Measurements from ENCODE around the gene SLC37A3.
"Not testable (repeated sequence)": the region's sequence is repeated elsewhere in the genome, so short reads cannot be mapped to it uniquely, and the experiment has no call there.

The SLC37A3 gene

GRCh38 chr7:140345426-140345825, 52.9 kb downstream of the SLC37A3 start:
- no peak for DNase-seq

GRCh38 chr7:140342727-140343514, 55.4 kb downstream of the SLC37A3 start:
- DNase-seq, result peak; percentile 59

DNA sequence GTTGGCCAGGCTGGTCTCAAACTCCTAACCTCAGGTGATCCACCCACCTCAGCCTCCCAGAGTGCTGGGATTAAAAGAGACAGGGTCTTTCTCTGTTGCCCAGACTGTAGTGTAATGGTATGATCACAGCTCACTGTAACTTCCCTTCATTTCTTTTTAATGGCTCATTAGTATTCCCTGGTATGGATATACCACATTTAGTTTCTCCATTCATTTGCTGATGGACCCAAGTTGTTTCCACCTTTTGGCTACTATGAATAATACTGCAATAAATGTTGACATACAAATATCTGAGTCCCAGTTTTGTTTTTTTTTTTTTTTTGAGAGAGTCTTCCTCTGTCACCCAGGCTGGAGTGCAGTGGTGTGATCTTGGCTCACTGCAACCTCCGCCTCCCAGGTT, 59.4 kb downstream of the SLC37A3 start:
- not testable (repeated sequence) for DNase-seq

GRCh38 chr7:140334341-140335057, 63.8 kb downstream of the SLC37A3 start:
- DNase-seq, result peak; percentile 79

GRCh38 chr7:140333686-140334085, 64.6 kb downstream of the SLC37A3 start:
- no peak for DNase-seq

DNA sequence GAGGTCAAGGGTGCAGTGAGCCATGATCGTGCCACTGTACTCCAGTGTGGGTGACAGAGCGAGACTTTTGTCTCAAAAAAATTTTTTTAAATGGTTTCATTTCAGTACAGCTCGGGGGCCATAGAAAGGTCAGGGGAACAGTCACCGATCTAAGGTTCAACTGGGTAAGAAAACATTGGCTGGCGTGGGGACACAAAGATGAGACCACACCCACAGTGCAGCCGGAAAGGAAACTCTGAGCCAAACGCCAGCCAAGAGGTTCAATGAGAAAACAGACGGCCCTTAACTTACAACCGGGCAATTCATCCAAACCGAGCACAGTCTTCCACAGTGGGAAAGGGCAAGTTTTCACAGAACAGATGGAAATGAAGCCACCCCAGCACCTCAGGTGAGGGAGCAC, 65.1 kb downstream of the SLC37A3 start:
- no peak for DNase-seq

GRCh38 chr7:140330595-140330994, 67.7 kb downstream of the SLC37A3 start:
- no peak for DNase-seq

- DNase-seq, result peak; percentile 32
Observed at GRCh38 chr7:140330128-140330527, 68.2 kb downstream of the SLC37A3 start.

- no peak for DNase-seq
Observed at GRCh38 chr7:140327261-140327661, 71.1 kb downstream of the SLC37A3 start.

DNA sequence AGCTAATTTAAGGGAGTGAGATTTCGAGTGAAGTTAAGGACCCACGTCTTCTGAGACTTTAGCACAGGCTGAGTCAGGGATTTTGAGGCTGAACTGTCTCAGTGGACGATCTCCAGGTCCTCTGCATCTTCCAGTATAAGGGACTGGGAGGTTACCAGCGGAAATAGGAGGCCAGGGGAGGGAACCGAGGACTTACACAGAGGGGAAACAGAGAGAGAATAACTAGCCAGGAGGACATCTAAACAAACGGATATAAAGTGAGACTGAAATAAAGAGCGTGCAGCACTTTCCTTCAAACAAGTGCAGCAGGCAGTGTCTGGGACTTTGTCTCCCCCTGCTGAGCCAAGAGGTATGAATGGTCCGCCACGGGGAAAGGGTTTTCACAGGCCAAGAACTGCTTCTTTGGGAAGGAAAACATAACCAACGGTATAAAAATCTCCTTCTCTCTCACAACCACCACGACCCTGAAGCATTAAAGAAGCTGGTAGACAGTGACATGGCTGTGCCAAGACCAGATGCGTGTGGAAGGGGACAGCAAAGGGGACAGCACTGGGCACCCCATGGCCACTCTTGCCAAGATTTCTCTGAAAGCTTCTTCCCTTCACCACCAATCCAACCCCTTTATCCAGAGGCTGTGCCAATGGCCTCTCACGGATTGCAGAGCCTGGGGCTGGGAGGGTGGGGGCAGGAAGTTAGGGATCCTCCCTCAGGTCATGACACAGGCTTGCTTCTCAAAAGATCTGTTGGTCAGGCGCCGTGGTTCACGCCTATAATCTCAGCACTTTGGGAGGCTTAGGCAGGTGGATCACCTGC, 72.0 kb downstream of the SLC37A3 start:
- DNase-seq, result peak; percentile 60

GRCh38 chr7:140325600-140325999, 72.7 kb downstream of the SLC37A3 start:
- no peak for DNase-seq

- DNase-seq, result no peak
Observed at GRCh38 chr7:140324714-140325113, 73.6 kb downstream of the SLC37A3 start.

DNA sequence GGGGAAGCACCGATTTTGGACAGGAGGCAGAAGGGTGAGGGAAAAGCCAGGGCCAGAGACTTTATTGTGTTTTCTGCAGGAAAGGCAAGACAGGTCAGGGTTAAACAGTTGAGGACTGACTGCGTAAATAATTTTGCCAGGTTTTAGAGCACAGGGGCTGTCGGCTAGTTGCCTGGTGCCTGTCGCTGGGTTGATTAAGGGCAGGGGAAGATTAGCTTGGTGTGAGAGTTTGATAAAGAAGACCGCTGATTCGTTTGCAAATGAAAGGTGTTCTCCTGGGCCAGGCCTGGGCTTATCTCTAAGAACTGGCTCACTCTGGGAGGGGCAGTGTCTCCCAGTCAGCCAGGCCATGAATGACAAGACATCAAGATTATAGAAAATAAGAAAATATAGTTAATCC, 75.6 kb downstream of the SLC37A3 start:
- no peak for DNase-seq

DNA sequence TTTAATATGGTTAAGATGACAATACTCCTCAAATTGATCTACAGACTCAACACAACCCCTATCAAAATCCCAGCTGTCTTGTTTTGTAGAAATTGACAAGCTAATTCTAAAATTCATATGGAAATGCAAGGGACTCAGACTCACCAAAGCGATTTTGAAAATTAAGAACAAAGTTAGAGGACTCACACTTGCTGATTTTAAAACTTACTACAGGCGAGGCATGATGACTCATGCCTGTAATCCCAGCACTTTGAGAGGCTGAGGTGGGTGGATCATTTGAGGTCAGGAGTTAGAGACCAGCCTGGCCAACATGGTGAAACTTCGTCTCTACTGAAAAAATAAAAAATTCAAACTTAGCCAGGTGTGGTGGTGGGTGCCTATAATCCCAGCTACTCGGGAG, 78.3 kb downstream of the SLC37A3 start:
- not testable (repeated sequence) for DNase-seq

- no peak for DNase-seq
Observed at GRCh38 chr7:140317999-140318398, 80.3 kb downstream of the SLC37A3 start.

DNA sequence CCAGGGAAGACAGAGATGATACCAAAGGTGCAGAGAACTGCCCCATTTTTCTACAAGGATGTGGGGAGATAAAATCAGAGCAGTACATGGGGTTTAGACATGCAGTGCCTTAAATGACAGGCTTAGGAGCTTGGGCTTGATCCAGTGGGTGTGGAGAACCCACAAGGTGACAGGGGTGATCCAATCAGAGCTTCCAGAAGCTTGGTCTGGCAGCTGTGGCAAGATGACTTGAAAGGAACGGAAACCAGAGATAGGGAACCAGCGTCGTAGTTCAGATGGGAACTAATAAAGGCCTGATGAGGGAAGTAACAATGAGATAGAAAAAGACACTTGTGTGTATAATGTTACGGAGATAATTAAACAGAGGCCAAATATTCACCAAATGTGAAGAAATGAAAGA, 80.7 kb downstream of the SLC37A3 start:
- DNase-seq, result peak; percentile 21

DNA sequence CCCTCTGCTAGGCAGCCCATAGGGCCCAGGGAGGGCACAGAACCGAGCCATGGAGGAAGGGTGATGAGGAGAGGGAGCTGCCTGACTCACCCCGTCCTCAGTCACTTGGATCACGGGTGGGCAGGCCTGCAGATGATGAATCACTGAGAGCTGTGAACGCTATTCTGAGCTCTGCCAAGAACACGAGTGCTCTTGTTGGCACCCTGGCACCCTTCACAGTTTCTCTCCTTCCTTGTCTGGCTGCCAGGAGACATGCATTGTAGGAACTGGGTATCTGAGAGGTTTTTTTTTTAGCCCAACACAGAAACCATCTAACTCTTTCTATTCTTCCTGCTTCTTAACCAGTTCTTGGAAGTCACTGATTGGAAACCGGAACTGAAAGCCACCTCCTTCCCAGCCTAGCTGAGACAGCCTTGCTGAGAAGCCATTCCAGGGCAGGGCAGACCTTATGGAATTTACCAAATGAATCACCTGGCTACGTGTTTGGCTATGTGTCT, 82.1 kb downstream of the SLC37A3 start:
- DNase-seq, result peak; percentile 55

- no peak for DNase-seq
Observed at GRCh38 chr7:140315498-140316164, 82.7 kb downstream of the SLC37A3 start.

GRCh38 chr7:140314573-140315480, 83.5 kb downstream of the SLC37A3 start:
- peak; percentile 13 for DNase-seq

- DNase-seq, result no peak
Observed at GRCh38 chr7:140312141-140312846, 86.0 kb downstream of the SLC37A3 start.

DNA sequence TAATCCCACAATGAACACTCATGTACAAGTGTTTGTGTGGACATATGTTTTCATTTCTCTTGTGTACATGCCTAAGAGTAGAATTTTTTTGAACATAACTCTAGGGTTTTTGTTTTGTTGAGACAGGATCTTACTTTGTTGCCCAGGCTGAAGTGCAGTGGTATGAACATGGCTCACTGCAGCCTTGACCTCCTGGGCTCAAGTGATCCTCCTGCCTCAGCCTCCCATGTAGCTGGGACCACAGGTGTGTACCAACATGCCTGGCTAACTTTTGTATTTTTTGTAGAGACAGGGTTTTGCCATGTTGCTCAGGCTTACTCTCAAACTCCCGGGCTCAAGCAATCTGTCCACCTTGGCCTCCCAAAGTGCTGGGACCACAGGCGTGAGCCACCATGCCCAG, 87.2 kb downstream of the SLC37A3 start:
- DNase-seq, result not testable (repeated sequence)
